Activated CD8-positive, alpha-beta memory T cell treated with anti-CD3 and anti-CD28 coated beads for 36 hours (primary cell): Measurements from ENCODE around the gene DIABLO. TPM values are rescaled to one million over a fixed set of nuclear protein-coding genes. Genes with fewer than 3 reads are reported as not detected.
"Not testable (repeated sequence)": the region's sequence is repeated elsewhere in the genome, so short reads cannot be mapped to it uniquely, and the experiment has no call there.

ENCODE experiments used
- CTCF ChIA-PET: fragments of 350-600 bp; sonication (Branson Sonifier 250); formaldehyde crosslinking; loops from one replicate; lab custom pipeline; 2021; ENCODE audit warnings: antibody characterized with exemption; lab: Charles Lee
- POLR2A ChIA-PET: fragments of 350-600 bp; sonication (Branson Sonifier 250); formaldehyde crosslinking; loops from one replicate; lab custom pipeline; 2021; ENCODE audit warnings: antibody characterized with exemption; lab: Charles Lee
- total RNA-seq, 2 experiments: library from RNA; stranded (reverse); gene quantifications; one replicate each; pipeline ENCODE4 v1.2.3, GENCODE V29; 2021

The DIABLO gene
- total RNA-seq, 2 experiments from 2014 or later: 58.2 to 61.0 TPM

DNA sequence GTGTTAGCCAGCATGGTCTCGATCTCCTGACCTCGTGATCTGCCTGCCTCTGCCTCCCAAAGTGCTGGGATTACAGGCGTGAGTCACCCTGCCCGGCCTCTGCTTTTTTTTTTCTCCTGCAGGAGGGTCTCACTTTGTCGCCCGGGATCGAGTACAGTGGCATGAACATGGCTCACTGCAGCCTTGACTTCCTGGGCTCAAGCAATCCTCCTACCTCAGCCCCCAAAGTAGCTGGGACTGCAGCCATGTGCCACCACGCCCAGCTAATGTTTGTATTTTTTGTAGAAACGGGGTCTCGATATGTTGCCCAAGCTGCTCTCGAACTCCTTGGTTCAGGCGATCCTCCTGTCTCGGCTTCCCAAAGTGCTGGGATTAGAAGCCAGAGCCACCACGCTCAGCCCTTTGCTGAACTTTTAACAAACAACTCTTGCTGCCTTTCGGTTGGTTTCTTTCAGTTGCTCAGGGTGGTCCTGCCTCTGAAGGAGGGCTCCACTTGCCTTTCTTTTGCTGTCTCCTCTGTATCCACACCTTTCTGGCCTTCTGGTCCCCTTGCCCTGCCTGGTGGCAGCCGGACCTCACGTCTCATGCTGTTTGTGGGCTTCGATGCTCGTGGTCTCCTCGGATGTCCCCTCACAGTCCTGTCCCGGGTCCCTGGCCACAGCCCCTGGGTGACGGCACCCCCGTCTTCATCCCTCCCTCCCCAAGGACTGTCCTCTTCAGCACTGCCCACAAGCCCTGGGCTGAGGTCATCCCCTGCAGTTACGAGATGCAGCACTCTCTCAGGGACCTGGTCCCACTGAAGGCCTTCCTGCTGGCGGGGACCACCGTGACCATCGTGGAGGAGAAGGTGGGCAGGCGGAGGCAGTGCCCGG lies 26.1 kb downstream of the DIABLO start:
- POLR2A ChIA-PET: no interaction called here
- CTCF ChIA-PET: no interaction called here

DNA sequence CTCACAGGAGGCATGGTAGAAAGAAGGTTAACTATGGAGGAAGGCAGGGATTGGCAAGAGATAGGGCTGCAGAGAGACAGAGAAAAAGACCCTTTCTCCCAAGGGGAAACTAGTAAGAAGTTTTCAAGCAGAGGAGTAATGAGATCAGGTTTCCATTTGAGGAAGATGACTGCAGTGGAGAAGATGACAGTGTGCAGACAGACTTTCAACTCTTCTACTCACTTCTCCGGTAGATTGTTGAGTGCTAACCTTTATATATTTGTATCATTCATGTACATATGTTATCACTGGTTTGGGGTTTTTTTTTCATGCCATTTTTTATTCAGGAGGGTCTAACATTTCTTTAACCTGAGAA lies 28.3 kb downstream of the DIABLO start:
- ChIA-PET POLR2A (no interaction called here), CTCF (no interaction called here)

DNA sequence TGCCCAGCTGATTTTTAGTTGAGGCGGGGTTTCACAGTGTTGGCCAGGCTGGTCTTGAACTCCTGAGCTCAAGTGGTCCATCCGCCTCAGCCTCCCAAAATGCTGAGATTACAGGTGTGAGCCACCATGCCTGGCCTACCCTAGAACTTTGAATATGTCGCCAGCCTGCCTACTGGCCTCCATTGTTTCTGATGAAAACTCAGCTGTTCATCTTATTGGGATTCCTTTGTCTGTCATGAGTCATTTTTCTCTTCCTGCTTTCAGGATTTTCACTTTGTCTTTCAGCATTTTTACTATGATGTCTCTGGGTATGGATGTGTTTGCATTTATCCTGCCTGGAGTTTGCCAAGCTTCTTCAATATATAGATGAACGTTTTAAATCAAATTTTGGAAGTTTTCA lies 30.4 kb downstream of the DIABLO start:
- ChIA-PET CTCF (interaction anchor here (1.3 to 3.6 kb wide), 2 partner anchors 13 to 29 kb away, joined by 3 to 10 read pairs; partner anchors contain the start of gene LRRC43), POLR2A (no interaction called here)

DNA sequence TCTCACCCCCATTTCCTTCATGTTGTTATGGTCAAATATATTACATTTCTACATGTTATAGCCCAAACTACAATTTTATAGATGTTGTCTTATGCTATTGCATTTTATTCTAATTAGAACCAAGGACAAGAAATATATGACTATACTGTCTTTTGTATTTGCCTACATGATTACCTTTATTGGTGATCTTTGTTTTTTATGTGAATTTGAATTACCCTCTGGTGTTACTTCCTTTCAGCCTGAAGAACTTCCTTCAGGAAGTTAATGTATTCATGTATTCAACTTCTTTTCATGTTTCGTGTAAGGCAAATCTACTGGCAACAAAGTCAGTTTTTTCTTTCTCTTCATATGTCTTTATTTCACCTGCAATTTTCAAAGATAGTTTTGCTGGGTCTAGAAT lies 31.0 kb downstream of the DIABLO start:
- POLR2A ChIA-PET: no interaction called here
- CTCF ChIA-PET: interaction anchor here (0.8 to 3.6 kb wide), 4 partner anchors 12 to 400 kb away, joined by 3 to 10 read pairs (median 4); partner anchors contain the start of gene LRRC43

DNA sequence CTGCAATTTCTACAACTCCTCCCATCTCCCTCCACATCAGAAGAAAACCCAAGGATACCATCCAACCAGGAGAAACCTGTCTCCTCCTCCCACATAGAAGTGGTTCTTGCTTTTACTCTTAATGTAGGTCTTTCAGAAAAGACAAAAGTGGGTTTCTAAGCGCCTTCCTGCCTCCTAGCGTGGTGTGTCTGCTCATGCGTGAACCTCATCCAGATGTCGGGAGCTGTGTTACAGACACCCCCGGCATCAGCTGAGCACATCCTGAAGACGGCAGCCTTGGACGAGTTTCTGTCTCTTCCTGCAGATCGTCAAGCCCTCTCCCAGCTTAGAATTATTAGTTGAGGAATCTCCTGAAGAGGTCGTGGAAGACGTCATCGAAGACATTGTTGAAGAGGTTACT lies 33.4 kb downstream of the DIABLO start:
- CTCF ChIA-PET: interaction anchor here (1.3 to 1.4 kb wide), 2 partner anchors 69 to 138 kb away, joined by 4 to 6 read pairs; no protein-coding TSS in a partner anchor

DNA sequence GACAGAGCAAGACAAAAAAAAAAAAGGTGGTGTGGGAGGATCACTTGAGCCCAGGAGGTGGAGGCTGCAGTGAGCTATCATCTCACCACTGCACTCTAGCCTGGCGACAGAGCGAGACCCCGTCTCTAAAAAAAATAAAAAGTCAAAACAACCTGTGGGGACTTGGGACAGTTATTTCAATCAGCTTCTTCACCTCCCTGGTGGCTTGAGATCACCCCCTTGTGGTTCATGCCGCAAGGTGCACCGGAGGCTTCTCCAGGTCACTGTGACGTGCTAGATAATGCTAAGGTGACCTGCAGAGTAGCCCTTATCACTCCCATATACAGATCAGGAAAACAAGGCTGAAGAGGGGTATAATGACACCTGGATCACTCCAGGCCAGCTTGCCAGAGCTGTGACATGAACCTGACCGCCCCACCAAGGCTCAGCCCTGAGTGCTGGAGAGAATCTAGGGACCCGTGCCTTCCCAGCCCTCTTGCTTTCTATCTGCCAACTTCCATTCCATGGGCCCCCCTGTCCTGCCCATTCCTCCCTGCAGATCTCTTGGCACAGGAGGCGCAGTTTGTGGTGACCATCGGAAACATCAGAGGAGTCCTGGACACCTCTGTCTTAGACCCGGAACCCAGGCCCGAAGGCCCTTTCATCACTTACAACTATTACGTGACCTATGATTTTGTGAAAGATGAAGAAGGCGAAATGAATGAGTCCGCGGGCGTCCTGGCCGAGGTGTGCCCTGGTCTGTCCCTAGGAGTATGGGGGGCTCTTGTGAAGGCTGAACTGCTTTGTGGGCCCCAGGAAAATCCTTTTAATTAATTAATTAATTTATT lies 34.8 kb downstream of the DIABLO start:
- CTCF ChIA-PET: interaction anchor here (0.6 to 2.2 kb wide), 19 partner anchors 11 to 137 kb away, joined by 3 to 18 read pairs (median 4); no protein-coding TSS in a partner anchor

More for the DNA sequence above, 33.4 kb downstream of the DIABLO start:
- POLR2A ChIA-PET: no interaction called here

DNA sequence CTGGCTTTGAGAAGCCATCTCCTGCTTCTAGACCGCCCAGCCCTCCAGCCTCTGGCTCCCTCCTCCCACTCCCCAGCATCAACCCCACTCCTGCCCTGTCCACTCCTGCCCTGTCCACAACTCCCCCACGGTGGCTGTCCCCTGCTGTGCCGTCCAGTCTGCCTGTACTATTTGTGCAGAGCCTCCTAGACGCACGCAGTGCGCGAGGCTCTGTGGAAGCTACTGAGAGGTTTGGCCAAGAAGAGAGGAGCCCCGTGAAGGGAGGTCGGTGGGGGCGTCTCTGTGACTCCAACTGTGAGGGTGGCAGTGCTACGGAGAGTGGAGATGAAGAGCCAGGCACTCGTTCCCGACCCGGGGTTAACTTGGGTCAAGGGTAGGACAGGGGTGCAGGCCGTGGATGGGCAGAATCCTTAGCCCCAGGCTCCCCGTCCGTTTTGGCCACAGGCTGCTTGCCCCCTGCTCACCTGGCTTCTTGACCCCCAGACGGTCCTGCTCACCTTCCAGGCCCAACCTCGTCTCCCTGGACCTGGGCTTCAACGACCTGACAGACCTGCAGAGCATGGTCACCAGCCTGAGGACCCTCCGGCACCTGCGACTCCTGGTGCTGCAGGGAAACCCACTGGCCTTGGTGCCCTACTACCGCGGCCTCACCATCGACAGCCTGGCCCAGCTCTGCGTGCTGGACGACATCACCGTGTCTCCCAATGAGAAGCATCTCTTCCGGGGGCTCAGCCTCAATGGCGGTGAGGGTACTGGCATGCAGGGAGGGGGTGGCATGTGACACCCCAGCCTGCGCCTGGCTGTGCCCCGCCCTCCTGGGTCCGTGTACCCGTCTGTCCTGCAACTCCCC lies 36.0 kb downstream of the DIABLO start:
- CTCF ChIA-PET: interaction anchor here (0.7 to 2.2 kb wide), 7 partner anchors 23 to 67 kb away, joined by 3 to 18 read pairs (median 6); no protein-coding TSS in a partner anchor

More for the DNA sequence above, 34.8 kb downstream of the DIABLO start:
- POLR2A ChIA-PET: interaction anchor here (1.1 kb wide), 1 partner anchor 14 kb away, joined by 4 read pairs; no protein-coding TSS in a partner anchor

DNA sequence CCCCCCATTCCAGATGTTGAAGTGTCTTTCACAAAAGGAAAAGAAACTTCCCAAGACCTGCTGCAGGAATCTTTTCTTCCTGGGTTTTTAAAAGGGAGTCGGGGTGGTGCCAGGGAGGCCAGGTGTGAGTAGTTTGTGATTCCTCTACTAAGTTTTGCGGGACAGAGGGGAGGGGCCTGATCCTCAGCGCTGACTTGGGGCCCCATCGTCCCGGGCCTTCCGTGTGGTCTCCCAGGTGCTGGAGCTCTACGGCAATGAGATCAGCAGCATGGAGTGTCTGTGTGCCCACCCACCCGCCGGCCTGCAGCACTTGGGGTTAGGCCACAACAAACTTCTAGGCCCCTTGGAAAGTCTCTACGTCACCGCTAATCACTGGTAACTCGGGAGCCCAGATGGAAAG lies 38.4 kb downstream of the DIABLO start:
- ChIA-PET POLR2A (interaction anchor here (1.2 kb wide), 1 partner anchor 21 kb away, joined by 4 read pairs; no protein-coding TSS in a partner anchor), CTCF (interaction anchor here (0.6 kb wide), 1 partner anchor 335 kb away, joined by 5 read pairs; no protein-coding TSS in a partner anchor)

More for the DNA sequence above, 36.0 kb downstream of the DIABLO start:
- POLR2A ChIA-PET: no interaction called here

DNA sequence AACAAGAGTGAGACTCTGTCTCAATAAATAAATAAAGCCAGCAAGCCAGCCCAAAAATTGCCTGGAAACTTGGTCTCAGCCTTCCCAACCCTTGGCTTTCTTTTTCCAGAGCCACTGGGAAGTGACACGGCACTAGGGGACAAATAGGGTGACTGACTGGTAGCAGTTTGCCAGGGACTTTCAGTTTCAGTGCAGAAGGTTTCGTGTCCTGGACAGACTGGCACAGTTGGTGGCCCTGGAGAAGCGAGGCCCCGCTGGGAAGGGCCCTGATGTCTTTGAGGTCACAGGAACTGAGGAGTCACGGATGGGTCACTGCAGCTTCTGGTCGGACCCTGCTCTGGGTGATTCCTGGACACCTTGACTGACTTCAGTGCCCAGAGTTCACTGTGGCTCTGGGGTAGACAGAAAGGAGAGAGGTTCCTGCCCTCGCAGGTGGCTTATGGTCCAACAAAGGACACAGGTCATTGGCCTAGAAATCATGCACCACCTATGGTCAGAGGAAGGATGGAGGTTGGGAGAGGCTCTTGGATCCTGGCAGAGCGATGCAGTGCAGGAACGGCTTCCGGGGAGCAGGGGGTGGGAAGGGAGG lies 40.3 kb downstream of the DIABLO start:
- POLR2A ChIA-PET: no interaction called here
- CTCF ChIA-PET: no interaction called here

DNA sequence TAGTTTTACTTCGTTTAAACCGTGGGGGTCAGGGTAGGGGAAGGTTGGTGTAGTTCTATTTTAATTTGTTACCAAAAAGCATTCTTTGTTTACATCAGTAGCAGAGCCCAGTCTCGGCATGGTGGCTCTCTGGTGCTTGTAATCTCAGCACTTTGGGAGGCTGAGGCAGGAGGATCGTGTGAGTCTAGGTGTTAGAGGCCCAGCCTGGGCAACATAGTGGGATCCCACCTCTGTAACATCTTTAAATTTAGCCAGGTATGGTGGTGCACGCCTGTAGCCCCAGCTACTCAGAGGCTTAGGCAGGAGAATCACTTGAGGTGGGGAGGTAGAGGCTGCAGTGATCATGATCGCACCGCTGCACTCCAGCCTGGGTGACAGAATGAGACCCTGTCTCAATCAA lies 40.8 kb downstream of the DIABLO start:
- ChIA-PET POLR2A (no interaction called here), CTCF (no interaction called here)

DNA sequence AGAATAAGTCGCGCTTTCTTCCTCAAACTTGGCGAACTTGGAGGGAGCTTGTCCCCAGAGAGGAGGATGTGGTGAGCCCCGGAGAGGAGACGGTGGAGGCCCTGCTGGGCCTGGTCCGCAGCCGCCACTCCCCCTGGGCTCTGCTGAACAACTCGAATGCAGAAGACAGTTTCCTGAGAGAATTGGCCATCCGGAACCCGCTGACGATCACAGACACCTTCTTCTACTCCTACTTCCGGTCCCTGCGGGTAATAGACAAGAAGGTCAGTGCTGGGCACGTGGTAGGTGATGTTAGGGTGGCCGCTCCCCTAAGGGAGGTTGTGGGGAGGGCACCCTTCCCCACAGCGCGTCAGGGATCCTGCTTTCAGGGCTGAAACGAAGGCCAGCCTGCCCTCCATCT lies 41.3 kb downstream of the DIABLO start:
- POLR2A ChIA-PET: no interaction called here
- CTCF ChIA-PET: no interaction called here

DNA sequence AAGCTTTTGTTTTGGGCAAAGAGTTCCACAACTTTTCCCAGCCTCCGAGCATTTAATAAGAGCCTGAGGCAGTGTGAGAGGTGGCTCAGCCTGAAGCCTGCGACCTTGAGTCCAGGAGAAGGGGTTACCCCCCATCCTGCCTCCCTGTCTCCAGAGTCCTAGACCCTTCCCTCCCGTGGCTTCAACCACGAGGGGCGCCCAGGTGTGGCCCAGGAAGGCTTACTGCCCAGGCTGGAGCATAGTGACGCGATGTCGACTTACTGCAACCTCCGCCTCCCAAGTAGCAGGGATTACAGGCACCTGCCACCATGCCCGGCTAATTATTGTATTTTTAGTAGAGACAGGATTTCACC lies 42.3 kb downstream of the DIABLO start:
- ChIA-PET CTCF (no interaction called here), POLR2A (no interaction called here)

DNA sequence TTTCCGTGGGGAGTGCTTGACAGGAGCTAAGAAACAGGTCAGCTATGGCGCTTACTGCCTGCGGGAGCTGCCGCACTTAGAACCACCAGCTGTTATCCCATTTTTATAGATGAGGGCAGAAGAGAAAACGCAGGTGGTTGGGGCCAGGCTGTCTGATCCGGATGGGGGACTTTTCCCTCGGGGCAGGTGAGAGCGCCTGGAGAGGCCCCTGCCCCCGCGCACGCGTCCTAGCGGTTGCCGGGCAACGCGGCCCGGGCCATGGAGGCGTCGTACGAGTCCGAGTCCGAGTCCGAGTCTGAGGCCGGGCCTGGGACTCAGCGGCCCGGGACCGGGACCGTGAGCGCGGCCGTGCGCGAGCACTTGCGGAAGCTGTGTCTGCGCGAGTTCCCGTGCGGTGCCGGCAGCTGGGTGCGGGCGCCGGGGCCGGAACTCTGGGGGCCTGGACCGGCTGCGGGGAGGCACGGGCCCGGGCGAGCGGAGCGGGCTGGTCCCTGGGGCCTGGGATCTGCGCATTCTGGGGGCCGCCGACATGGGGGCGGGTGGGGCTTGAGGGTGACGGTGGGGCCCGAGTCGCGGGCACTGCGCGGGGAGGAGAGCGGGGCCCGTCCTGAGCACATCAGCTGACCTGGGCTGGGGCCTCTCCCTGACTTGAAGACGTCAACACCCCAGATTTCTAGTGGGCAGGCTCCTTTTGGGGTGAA lies 42.8 kb downstream of the DIABLO start, which contains the start of gene LRRC43:
Gene LRRC43 (plus strand): TSS at position 237 of the 701 bp plus-strand sequence. CDS start 22 bp downstream, at position 259.
- POLR2A ChIA-PET: interaction anchor here (0.6 kb wide), 1 partner anchor 21 kb away, joined by 3 read pairs; no protein-coding TSS in a partner anchor

DNA sequence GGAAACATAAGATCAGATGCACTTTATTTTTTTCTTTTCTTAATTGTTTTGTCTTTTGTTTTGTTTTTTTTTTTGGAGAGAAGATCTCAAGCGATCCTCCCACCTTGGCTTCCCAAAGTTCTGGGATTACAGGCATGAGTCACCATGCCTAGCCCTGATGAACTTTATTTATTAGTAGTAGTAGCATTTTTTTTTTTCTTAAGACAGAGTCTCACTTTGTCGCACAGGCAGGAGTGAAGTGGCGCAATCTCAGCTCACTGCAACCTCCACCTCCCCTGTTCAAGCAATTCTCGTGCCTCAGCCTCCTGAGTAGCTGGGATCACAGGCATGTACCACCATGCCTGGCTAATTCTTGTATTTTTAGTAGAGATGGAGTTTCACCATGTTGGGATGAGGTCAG lies 49.4 kb downstream of the DIABLO start:
- POLR2A ChIA-PET: not testable (repeated sequence)
- CTCF ChIA-PET: interaction anchor here (0.8 kb wide), 1 partner anchor 10 kb away, joined by 3 read pairs; no protein-coding TSS in a partner anchor

More for the DNA sequence above, 42.8 kb downstream of the DIABLO start, which contains the start of gene LRRC43:
- CTCF ChIA-PET: interaction anchor here (0.5 to 1.2 kb wide), 5 partner anchors 12 to 94 kb away, joined by 3 to 6 read pairs (median 3); no protein-coding TSS in a partner anchor

DNA sequence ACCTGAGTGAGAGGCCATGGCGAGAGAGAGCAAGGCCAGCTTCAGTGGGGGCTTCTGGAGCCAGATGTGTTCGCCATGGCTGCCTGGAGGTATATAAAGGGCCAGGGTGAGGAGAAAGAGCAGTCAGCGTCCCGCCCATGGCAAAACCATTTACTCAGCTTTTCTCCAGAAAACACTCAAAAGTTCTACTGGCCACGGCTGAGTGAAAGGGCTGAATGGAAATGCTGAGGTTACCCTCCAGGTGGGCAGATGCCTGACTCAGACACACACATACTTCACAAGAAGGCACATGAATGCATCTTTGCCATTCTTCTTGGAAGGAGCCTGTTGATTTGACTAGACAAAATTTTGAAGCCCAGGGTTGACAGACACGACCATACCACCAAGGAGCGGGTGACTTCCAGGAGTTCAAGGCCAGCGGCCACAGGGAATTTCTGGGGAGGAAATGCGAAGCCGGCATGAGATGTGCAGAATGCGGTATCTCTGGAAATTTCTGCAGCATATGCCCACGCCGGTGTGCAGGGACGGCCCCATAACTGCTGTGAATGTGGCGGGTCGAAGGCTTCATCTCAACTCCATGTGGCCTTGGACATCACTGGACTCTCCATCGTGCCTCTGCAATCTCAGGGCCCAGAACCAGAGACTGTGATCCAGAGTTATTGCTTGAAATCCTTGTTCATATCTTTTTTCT lies 51.6 kb downstream of the DIABLO start, which contains the start of gene IL31:
Gene IL31 (minus strand): TSS at position 67 of the 691 bp plus-strand sequence. CDS start 49 bp downstream, at position 18.
- ChIA-PET CTCF (no interaction called here), POLR2A (no interaction called here)

DNA sequence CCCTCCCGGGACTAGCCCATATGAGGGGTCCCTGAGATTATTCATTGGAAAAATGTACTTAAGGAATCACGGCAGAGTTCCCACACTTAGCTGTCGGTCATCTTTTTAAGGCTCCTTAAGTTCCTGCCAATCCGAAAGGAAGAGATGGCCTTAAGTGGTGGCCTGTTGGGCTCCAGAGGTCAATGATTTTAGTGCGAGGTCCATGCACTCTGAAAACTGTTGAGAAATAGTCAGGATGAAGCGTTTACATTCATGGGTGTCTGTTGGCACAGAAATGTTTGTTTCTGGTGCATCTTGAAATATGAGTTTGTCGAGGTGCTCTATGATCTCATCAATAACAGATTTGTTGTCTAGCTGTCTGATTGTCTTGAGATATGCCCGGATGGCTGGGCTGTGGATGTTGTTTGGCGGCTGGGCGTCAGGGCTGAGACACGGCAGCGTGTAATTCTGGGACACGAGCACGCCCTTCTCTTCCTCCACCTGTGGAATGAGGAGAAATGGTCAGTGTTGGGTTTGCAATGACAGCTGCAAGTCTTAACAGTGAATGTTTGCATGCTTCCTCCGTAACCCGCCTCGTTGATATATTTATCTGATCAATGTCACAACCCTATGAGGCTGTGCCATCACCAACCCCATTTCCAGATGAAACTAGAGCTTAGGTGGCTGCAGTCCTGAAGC lies 53.5 kb downstream of the DIABLO start:
- POLR2A ChIA-PET: no interaction called here

More for the DNA sequence above, 53.5 kb downstream of the DIABLO start:
- CTCF ChIA-PET: no interaction called here
